ENCODE measurements around the gene OR10AD1.
"Not testable (repeated sequence)": the region's sequence is repeated elsewhere in the genome, so short reads cannot be mapped to it uniquely, and the experiment has no call there.

The OR10AD1 gene

GRCh38 chr12:48203192-48203591 lies at the start of gene OR10AD1:
TSS of gene OR10AD1 (minus strand) at chr12:48203292. CDS start at chr12:48203292, 0 bp downstream.
- Histone ChIP-seq H3K27me3 (no peaks in the 10 kb centered on the region), H3K9me3 (peaks cover 2 to 47% (median 36%) of the 10 kb centered on the region in 3 donors), H3K36me3 (peaks cover 0 to 17% (median 5%) of the 10 kb centered on the region in 3 donors), H3K4me1 (peaks cover 0 to 10% (median 7%) of the 10 kb centered on the region in 4 donors), H3K27ac (no peak within 1 kb of the TSS), H3K4me3 (no peak within 1 kb of the TSS)
- TF ChIP-seq CTCF (IDR thresholded peaks at IDR 0.05) = no peak
- no peak for DNase-seq
- intact Hi-C loops (cut with DNase I; ENCODE audit: low total_unique reads) = no loop called here

GRCh38 chr12:48247181-48247966 lies 44.3 kb upstream of the OR10AD1 start:
- H3K27ac ChIP-seq = no peak overlapping the region
- H3K4me1 ChIP-seq = no peaks in the 10 kb centered on the region
- DNase-seq = no peak
- intact Hi-C loops (cut with DNase I; ENCODE audit: low total_unique reads) = no loop called here
- no peaks in the 10 kb centered on the region for H3K36me3 ChIP-seq
- peaks cover 0 to 5% (median 0%) of the 10 kb centered on the region in 3 donors for H3K9me3 ChIP-seq
- no peaks in the 10 kb centered on the region for H3K27me3 ChIP-seq
- no peak overlapping the region for H3K4me3 ChIP-seq
- no peak for TF ChIP-seq CTCF (IDR thresholded peaks at IDR 0.05)

- H3K27ac ChIP-seq = no peak overlapping the region
- no peak for TF ChIP-seq CTCF (IDR thresholded peaks at IDR 0.05)
- H3K4me3 ChIP-seq = no peak overlapping the region
- H3K27me3 ChIP-seq = no peaks in the 10 kb centered on the region
- no peaks in the 10 kb centered on the region for H3K36me3 ChIP-seq
- DNase-seq = no peak
- intact Hi-C loops (cut with DNase I; ENCODE audit: low total_unique reads) = no loop called here
- no peaks in the 10 kb centered on the region for H3K4me1 ChIP-seq
- H3K9me3 ChIP-seq = peaks cover 0 to 4% (median 0%) of the 10 kb centered on the region in 3 donors
Measured at GRCh38 chr12:48237162-48237561, 34.1 kb upstream of the OR10AD1 start.

GRCh38 chr12:48235796-48236333 lies 32.8 kb upstream of the OR10AD1 start:
- no peaks in the 10 kb centered on the region for H3K4me1 ChIP-seq
- no peaks in the 10 kb centered on the region for H3K27me3 ChIP-seq
- no peak overlapping the region for H3K27ac ChIP-seq
- DNase-seq = no peak
- intact Hi-C loops (cut with DNase I; ENCODE audit: low total_unique reads) = no loop called here
- no peak overlapping the region for H3K4me3 ChIP-seq
- no peaks in the 10 kb centered on the region for H3K9me3 ChIP-seq
- H3K36me3 ChIP-seq = no peaks in the 10 kb centered on the region
- TF ChIP-seq CTCF (IDR thresholded peaks at IDR 0.05) = no peak

- intact Hi-C loops (cut with DNase I; ENCODE audit: low total_unique reads); H3K4me1 ChIP-seq; H3K27me3 ChIP-seq; H3K4me3 ChIP-seq; DNase-seq; H3K9me3 ChIP-seq; H3K27ac ChIP-seq; H3K36me3 ChIP-seq: not testable (repeated sequence)
Measured at GRCh38 chr12:48231169-48231958, 28.3 kb upstream of the OR10AD1 start.

- H3K4me3 ChIP-seq; H3K27ac ChIP-seq; H3K27me3 ChIP-seq; DNase-seq; H3K36me3 ChIP-seq; H3K9me3 ChIP-seq; intact Hi-C loops (cut with DNase I; ENCODE audit: low total_unique reads); H3K4me1 ChIP-seq: not testable (repeated sequence)
Measured at GRCh38 chr12:48224533-48224932, 21.4 kb upstream of the OR10AD1 start.
